AG09309 (cell line): ENCODE measurements around the gene SMARCC2.

Experiments used
- DNase-seq: peaks from one replicate; pipeline ENCODE4 v3.0.0-alpha.2; 2010; ENCODE audit warnings: low read depth
- H3K4me3 ChIP-seq: 2 replicates; pipeline ENCODE4 v1.5.1; 2011; ENCODE audit warnings: mild to moderate bottlenecking, low read depth, low read length, moderate library complexity; ENCODE audit not compliant: control insufficient read depth
- TF ChIP-seq, protein P1 (sequence below): IDR thresholded peaks from 2 replicates; pipeline ENCODE4 v1.5.1; 2011; ENCODE audit warnings: mild to moderate bottlenecking, low read depth, low read length, inconsistent platforms; ENCODE audit not compliant: insufficient read depth, control insufficient read depth; ENCODE audit errors: missing control alignments

SMARCC2 gene

DNA sequence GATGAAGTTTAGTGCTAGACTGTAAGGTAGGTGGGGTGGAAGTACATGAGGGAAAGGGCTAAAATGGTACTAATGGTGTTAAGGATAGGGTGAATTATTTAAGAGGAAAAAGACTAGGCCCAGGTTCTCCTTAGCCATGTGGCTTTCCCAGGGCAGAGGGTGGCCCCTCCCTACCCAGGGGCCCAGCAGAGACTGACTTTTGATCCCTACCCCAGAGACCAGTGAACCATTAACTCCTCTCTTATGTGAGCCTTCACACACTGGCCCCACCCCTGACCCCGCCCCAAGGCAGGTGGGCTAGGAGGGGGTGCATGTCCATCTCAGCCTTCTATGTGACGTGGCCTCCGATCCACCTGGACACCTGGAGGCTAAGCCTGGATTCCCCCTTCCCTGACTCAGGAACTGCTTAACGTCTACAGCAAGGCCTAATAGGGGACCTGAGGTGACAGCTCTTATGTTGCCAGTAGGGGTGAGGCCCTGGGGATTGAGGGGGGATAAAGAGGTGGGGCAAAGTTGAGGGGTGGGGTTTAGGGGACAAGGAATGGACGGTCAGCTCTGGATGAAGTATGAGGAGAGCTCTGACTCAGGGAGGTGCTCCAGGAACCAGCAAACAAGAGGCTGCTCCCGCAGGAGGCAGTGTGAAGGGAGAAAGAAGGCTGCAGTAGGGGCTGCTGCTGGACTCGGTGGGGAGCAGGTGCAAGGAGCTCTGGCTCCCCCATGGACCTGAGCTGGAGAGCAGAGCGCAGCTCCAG lies 41.3 kb upstream of the SMARCC2 start:
- no peak overlapping the region for H3K4me3 ChIP-seq
- DNase-seq: no peak
- TF ChIP-seq, protein P1, sequence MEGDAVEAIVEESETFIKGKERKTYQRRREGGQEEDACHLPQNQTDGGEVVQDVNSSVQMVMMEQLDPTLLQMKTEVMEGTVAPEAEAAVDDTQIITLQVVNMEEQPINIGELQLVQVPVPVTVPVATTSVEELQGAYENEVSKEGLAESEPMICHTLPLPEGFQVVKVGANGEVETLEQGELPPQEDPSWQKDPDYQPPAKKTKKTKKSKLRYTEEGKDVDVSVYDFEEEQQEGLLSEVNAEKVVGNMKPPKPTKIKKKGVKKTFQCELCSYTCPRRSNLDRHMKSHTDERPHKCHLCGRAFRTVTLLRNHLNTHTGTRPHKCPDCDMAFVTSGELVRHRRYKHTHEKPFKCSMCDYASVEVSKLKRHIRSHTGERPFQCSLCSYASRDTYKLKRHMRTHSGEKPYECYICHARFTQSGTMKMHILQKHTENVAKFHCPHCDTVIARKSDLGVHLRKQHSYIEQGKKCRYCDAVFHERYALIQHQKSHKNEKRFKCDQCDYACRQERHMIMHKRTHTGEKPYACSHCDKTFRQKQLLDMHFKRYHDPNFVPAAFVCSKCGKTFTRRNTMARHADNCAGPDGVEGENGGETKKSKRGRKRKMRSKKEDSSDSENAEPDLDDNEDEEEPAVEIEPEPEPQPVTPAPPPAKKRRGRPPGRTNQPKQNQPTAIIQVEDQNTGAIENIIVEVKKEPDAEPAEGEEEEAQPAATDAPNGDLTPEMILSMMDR: no peak

DNA sequence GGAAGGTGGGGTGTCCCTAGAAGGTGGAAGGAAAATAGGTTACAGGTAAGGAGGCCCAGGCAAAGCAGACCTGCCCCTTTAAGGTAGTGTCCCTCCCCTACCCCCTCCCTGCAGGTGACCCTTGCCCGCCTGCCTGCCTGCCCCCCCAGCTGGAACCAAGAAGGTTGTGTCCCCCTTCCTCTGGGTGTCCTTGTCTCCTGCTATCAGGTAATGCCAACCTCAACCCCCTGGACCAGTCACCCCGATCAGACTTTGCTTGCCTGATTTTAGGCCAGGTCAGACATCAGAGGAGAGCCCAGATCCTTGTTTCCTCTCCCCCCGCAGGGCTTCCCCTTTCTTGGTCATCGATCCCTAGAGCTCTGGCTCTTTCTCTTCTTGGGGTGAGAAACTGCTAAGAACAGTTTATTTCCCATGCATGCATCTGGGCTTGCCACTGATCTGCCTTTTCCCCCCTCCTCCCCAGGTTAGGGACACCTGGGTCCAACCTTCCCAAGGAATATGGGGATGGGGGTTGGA lies 40.7 kb upstream of the SMARCC2 start, which contains the start of gene SLC39A5:
Gene SLC39A5 (plus strand): TSS at position 136 of the 516 bp plus-strand sequence. CDS start 1,224 bp downstream, outside the sequence.
- H3K4me3 ChIP-seq: no peak within 1 kb of the TSS
- TF ChIP-seq, protein P1: no peak
- no peak for DNase-seq

DNA sequence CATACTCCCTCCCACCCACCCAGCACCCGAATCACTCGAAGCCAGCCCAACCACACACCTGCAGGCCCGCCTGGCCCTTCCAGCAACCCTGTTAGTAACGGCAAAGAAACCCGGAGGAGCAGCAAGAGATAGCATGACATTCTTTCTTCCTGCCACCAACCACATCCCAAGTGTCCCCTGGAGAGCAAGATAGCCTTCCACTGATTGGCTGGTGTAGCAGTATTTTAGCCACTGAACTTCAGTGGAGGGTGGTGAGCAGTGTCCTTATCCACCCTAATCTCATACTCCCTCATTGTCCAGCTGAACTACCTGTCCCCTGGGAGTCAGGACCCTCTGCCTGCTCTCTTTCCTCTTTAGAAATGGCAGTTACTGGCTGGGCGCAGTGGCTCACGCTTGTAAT lies 39.8 kb upstream of the SMARCC2 start:
- TF ChIP-seq, protein P1: no peak
- no peak overlapping the region for H3K4me3 ChIP-seq
- DNase-seq: no peak

DNA sequence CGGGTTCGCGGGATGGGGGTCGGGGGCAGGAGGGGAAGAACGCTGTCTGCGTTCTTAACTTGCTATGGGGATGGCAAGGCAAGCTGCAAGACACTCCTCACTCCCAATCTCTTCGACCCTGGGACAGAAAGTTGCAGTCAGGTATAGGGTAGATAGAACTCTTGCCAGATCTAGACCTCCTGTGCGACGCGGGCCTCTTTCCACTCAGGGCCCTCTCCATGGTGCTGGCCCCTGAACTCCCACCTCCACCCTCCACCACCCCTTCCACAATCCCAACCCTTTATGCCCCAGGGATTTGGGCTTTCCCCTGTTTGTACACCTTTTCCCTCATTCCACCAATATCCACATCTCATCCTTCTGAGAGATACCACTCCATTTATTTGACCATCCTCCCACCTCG lies 35.7 kb upstream of the SMARCC2 start:
- peak overlapping the region; percentile 86 for H3K4me3 ChIP-seq
- TF ChIP-seq, protein P1: no peak
- DNase-seq: no peak

DNA sequence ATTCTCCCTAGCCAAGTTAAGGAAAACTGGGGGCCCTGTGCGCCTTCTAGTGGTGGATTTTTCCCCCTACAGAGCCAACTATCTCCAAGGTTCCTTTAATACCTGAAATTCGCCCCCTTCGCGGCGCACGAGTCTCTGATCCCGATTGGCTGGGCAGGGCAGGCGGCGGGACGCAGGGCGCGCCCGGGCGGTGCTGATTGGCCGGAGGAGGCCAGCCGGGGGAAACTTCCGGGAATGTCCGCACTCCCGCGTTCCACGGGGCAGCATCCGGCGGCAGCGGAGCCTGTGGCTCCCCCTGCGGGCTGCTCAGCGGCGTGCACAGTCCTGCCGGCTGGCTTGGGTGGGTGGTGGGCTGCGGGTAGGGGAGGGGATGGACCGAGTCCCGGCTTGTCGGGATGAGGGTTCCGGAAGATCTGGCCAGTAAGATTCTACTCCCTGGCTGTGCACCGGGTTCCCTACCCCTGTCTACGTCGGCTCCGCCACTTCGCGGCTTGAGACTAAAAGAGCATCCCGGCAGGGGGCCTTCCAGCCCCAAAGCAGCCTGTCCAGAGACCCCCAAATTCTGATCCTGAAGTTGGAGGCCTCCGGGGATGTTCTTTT lies 34.9 kb upstream of the SMARCC2 start, which contains the start of gene NABP2:
Gene NABP2 (plus strand): TSS at position 241 of the 600 bp plus-strand sequence. CDS start 515 bp downstream, outside the sequence.
- peak; percentile 88 for DNase-seq
- peak within 1 kb of the TSS; percentile 86 for H3K4me3 ChIP-seq
- TF ChIP-seq, protein P1: peak; percentile 74

DNA sequence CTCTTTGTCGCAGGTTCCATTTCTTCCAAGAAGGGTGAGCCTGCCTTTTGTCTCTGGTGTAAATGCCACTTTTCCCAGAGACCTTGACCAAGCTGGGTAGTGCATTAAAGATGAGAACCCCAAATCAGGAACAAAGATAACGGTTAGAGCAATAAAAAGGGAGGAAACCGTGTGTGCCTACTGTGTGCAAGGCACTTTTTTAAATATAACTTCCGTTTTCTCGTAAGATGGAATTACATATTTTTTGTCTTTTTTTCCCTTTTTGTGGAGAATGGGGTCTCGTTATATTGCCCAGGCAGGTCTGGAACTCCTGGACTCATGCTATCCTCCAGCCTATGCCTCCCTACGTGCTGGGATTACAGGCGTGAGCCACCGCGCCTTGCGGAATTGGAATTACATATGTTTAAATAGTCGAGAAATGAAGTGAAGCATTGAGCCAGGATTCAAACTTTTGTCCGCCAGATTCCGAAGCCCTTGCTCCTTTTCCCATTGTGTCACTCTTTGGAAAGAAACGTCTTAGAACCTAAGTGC lies 34.4 kb upstream of the SMARCC2 start:
- no peak for DNase-seq
- TF ChIP-seq, protein P1: no peak
- H3K4me3 ChIP-seq: peak overlapping the region; percentile 1; the same call in 1 of the 2 replicates
